Upper lobe of left lung (tissue), 4 donors: ENCODE measurements around the gene TPSB2.

Source experiments
- CTCF ChIP-seq, 6 experiments: fragments of 450-650 bp in 4 of 6; fragments of 200-600 bp in 2 of 6; sonication (generic) in 2 of 6; IDR thresholded peaks; one replicate each; pipeline ENCODE4 v1.5.1; 2016 to 2019; ENCODE audit warnings: antibody characterized with exemption in 6 of 6
- POLR2A ChIP-seq, 4 donors: fragments of 450-650 bp; IDR thresholded peaks; one replicate each; pipeline ENCODE4 v1.5.1; 2016 to 2017; ENCODE audit warnings: antibody characterized with exemption in 4 of 4, mild to moderate bottlenecking in 2 of 4
- POLR2AphosphoS5 ChIP-seq, 2 donors: sonication (generic); formaldehyde crosslinking; IDR thresholded peaks; one replicate each; pipeline ENCODE4 v1.5.1; 2017; ENCODE audit warnings: antibody characterized with exemption in 2 of 2

GRCh38 chr16:1259760-1260068 is 29.7 kb upstream of the TPSB2 start:
- TF ChIP-seq CTCF (IDR thresholded peaks at IDR 0.05): no peak
- TF ChIP-seq POLR2A (IDR thresholded peaks at IDR 0.05): no peak
- no peak for TF ChIP-seq POLR2AphosphoS5 (IDR thresholded peaks at IDR 0.05)
